H1 (cell line): ENCODE results near the gene PBX1. TPM values are rescaled to one million over a fixed set of nuclear protein-coding genes. Genes with fewer than 3 reads are reported as not detected.

Experiments
- CTCF ChIA-PET: fragments of 300-600 bp; sonication (Branson Sonifier 250); formaldehyde crosslinking; loops from one replicate; lab custom pipeline; 2021; ENCODE audit not compliant: partially characterized antibody; lab: Charles Lee
- POLR2A ChIA-PET: fragments of 300-600 bp; sonication (Branson Sonifier 250); formaldehyde crosslinking; loops from one replicate; lab custom pipeline; 2021; ENCODE audit warnings: inconsistent platforms; ENCODE audit not compliant: partially characterized antibody; lab: Charles Lee
- DNase-seq, 2 experiments: peaks; one replicate each; pipeline versions ENCODE4 v3.0.0 to v3.0.0-alpha.2; 2010 to 2022; ENCODE audit warnings: low spot score in 2 of 2, low read depth in 1 of 2, mixed read lengths in 1 of 2
- FAIRE-seq: peaks from 2 replicates; lab custom pipeline; 2011; peaks lifted over from hg19 to GRCh38; lab: Jason Lieb, UNC
- H2AFZ ChIP-seq: 2 replicates; pipeline ENCODE4 v1.8.1; 2012; ENCODE audit warnings: low read length, inconsistent platforms
- H2AK5ac ChIP-seq: 2 replicates; pipeline ENCODE4 v1.6.1; 2013; ENCODE audit warnings: low read depth, low read length
- H2BK120ac ChIP-seq: replicated peaks from 2 replicates; pipeline ENCODE3; 2013; ENCODE audit warnings: low read depth, low read length, inconsistent platforms
- H2BK12ac ChIP-seq: 2 replicates; pipeline ENCODE4 v1.6.1; 2013; ENCODE audit warnings: low read depth, low read length
- H2BK15ac ChIP-seq: 2 replicates; pipeline ENCODE4 v1.6.1; 2013; ENCODE audit warnings: low read length
- H2BK20ac ChIP-seq: 2 replicates; pipeline ENCODE4 v1.6.1; 2013; ENCODE audit warnings: low read length
- H2BK5ac ChIP-seq: 2 replicates; pipeline ENCODE4 v1.6.1; 2013; ENCODE audit warnings: low read depth, low read length
- H3K14ac ChIP-seq: 2 replicates; pipeline ENCODE4 v1.6.1; 2013; ENCODE audit warnings: inconsistent platforms; ENCODE audit not compliant: insufficient read length
- H3K18ac ChIP-seq: 2 replicates; pipeline ENCODE4 v1.6.1; 2013; ENCODE audit warnings: low read length; ENCODE audit errors: extremely low read depth
- H3K23ac ChIP-seq: 2 replicates; pipeline ENCODE4 v1.6.1; 2013; ENCODE audit warnings: inconsistent platforms; ENCODE audit not compliant: insufficient read length
- H3K23me2 ChIP-seq: 2 replicates; pipeline ENCODE4 v1.6.1; 2013; ENCODE audit warnings: low read depth, low read length
- H3K27ac ChIP-seq: 2 replicates; pipeline ENCODE4 v1.6.1; 2011; ENCODE audit warnings: low read depth, low read length, inconsistent platforms
- H3K27me3 ChIP-seq, 4 experiments: replicated peaks in 1 of 4; 1 replicate in 1 of 4; 2 replicates in 3 of 4; pipeline versions ENCODE4 v1.6.1 to v1.8.1; 2011 to 2013; ENCODE audit warnings: low read length in 3 of 4, mild to moderate bottlenecking in 3 of 4, inconsistent platforms in 2 of 4, mixed read lengths in 2 of 4, moderate library complexity in 1 of 4; ENCODE audit not compliant: control insufficient read depth in 3 of 4, insufficient read depth in 3 of 4; ENCODE audit errors: extremely low read depth in 1 of 4
- H3K36me3 ChIP-seq, 4 experiments: 2 replicates each; pipeline versions ENCODE4 v1.6.1 to v1.8.1; 2011 to 2013; ENCODE audit warnings: mild to moderate bottlenecking in 4 of 4, low read length in 3 of 4, moderate library complexity in 2 of 4, control low read depth in 1 of 4, inconsistent platforms in 1 of 4; ENCODE audit not compliant: insufficient read depth in 4 of 4, control insufficient read depth in 2 of 4
- H3K4ac ChIP-seq: replicated peaks from 2 replicates; pipeline ENCODE3; 2013; ENCODE audit warnings: low read length, low read depth, mixed read lengths, inconsistent platforms; ENCODE audit not compliant: insufficient read length
- H3K4me1 ChIP-seq, 4 experiments: replicated peaks in 1 of 4; 1 replicate in 1 of 4; 2 replicates in 3 of 4; pipeline versions ENCODE4 v1.6.1 to v1.8.1; 2011 to 2013; ENCODE audit warnings: low read length in 3 of 4, inconsistent platforms in 2 of 4, mixed read lengths in 1 of 4; ENCODE audit not compliant: insufficient read depth in 4 of 4, control insufficient read depth in 3 of 4
- H3K4me2 ChIP-seq, 2 experiments: 2 replicates each; pipeline versions ENCODE4 v1.6.1 to v1.8.1; 2011 to 2013; ENCODE audit warnings: low read depth in 2 of 2, low read length in 2 of 2, control low read depth in 1 of 2, inconsistent platforms in 1 of 2, mild to moderate bottlenecking in 1 of 2; ENCODE audit not compliant: insufficient read depth in 1 of 2
- H3K4me3 ChIP-seq, 4 experiments: fragments of 200-600, 300-600 bp in 1 of 4; sonication (generic), shearing (Covaris generic), sonication (Bioruptor Twin) in 1 of 4; 2 replicates each; pipeline versions ENCODE4 v1.5.1 to v1.8.1; 2011 to 2016; ENCODE audit warnings: low read length in 4 of 4, low read depth in 3 of 4, control low read depth in 2 of 4, inconsistent platforms in 2 of 4, mild to moderate bottlenecking in 2 of 4, mixed read lengths in 1 of 4, moderate library complexity in 1 of 4; ENCODE audit not compliant: insufficient read depth in 2 of 4; ENCODE audit errors: extremely low read depth in 1 of 4
- H3K56ac ChIP-seq: replicated peaks from 2 replicates; pipeline ENCODE3; 2013; ENCODE audit warnings: low read depth, mild to moderate bottlenecking, mixed read lengths, low read length, inconsistent platforms; ENCODE audit not compliant: insufficient read length
- H3K79me1 ChIP-seq: 2 replicates; pipeline ENCODE4 v1.6.1; 2013; ENCODE audit warnings: low read depth, low read length, control low read depth
- H3K79me2 ChIP-seq, 2 experiments: 2 replicates each; pipeline versions ENCODE4 v1.6.1 to v1.8.1; 2012 to 2013; ENCODE audit warnings: low read length in 2 of 2, mild to moderate bottlenecking in 2 of 2, inconsistent platforms in 1 of 2; ENCODE audit not compliant: insufficient read depth in 2 of 2, control insufficient read depth in 1 of 2
- H3K9ac ChIP-seq, 4 experiments: replicated peaks in 1 of 4; 1 replicate in 1 of 4; 2 replicates in 3 of 4; pipeline versions ENCODE4 v1.6.1 to v1.8.1; 2011 to 2013; ENCODE audit warnings: low read depth in 3 of 4, low read length in 3 of 4, control low read depth in 2 of 4, mild to moderate bottlenecking in 2 of 4, moderate library complexity in 2 of 4, inconsistent platforms in 1 of 4; ENCODE audit errors: extremely low read depth in 1 of 4
- H3K9me3 ChIP-seq, 2 experiments: 2 replicates each; pipeline versions ENCODE4 v1.6.1 to v1.8.1; 2012 to 2013; ENCODE audit warnings: mild to moderate bottlenecking in 2 of 2, moderate library complexity in 2 of 2, control low read depth in 1 of 2, inconsistent platforms in 1 of 2, low read depth in 1 of 2, low read length in 1 of 2, mixed read lengths in 1 of 2; ENCODE audit not compliant: insufficient read depth in 2 of 2
- H4K20me1 ChIP-seq, 2 experiments: replicated peaks in 1 of 2; 2 replicates each; pipeline versions ENCODE3 to v1.8.1; 2011 to 2013; ENCODE audit warnings: inconsistent platforms in 2 of 2, low read length in 2 of 2, mild to moderate bottlenecking in 1 of 2; ENCODE audit not compliant: insufficient read depth in 2 of 2, control insufficient read depth in 1 of 2
- H4K5ac ChIP-seq: 2 replicates; pipeline ENCODE4 v1.6.1; 2013; ENCODE audit warnings: low read length, low read depth, mixed read lengths, inconsistent platforms; ENCODE audit not compliant: insufficient read length
- H4K8ac ChIP-seq: 2 replicates; pipeline ENCODE4 v1.8.0; 2013; ENCODE audit warnings: mild to moderate bottlenecking, moderate library complexity, low read length, inconsistent platforms; ENCODE audit not compliant: insufficient read depth; ENCODE audit errors: extremely low read depth
- H4K91ac ChIP-seq: replicated peaks from 2 replicates; pipeline ENCODE3; 2013; ENCODE audit warnings: low read length, mixed read lengths, inconsistent platforms; ENCODE audit not compliant: insufficient read length
- CBX8 ChIP-seq: fragments of 300-800, 300-1000 bp; sonication (generic); IDR thresholded peaks from 2 replicates; pipeline ENCODE4 v1.7.1; 2016; ENCODE audit warnings: low read depth, low read length, borderline replicate concordance
- CHD2 ChIP-seq: IDR thresholded peaks from 2 replicates; pipeline ENCODE4 v1.6.1; 2012; ENCODE audit warnings: low read length, improper control_type of control experiment
- FOSL1 ChIP-seq: IDR thresholded peaks from 2 replicates; pipeline ENCODE4 v1.6.1; 2011; ENCODE audit warnings: mild to moderate bottlenecking, low read depth, low read length, moderate library complexity; ENCODE audit not compliant: insufficient read depth
- HDAC6 ChIP-seq: IDR thresholded peaks from one replicate; pipeline ENCODE4 v1.7.1; 2012; ENCODE audit warnings: low read depth, mild to moderate bottlenecking, inconsistent platforms, low read length, moderate library complexity
- MAX ChIP-seq: IDR thresholded peaks from 2 replicates; pipeline ENCODE4 v1.6.1; 2012; ENCODE audit warnings: inconsistent platforms
- POU5F1 ChIP-seq: IDR thresholded peaks from 2 replicates; pipeline ENCODE4 v1.6.1; 2011; ENCODE audit warnings: low read depth, mild to moderate bottlenecking, low read length, moderate library complexity
- TCF12 ChIP-seq: IDR thresholded peaks from 2 replicates; pipeline ENCODE4 v1.6.1; 2011; ENCODE audit warnings: low read depth, mild to moderate bottlenecking, low read length
- WGBS, 2 experiments: shearing (Covaris generic) in 1 of 2; methylation state at CpG; one replicate each; pipeline versions ENCODE4 v1.1.6 to v1.1.7; 2013 to 2015; ENCODE audit warnings: low lambda C conversion rate in 2 of 2, mixed read lengths in 2 of 2, inconsistent platforms in 1 of 2, low coverage in 1 of 2, missing lambda C conversion rate in 1 of 2; ENCODE audit not compliant: insufficient replicate concordance in 2 of 2, insufficient coverage in 1 of 2, insufficient read length in 1 of 2; ENCODE audit errors: extremely low coverage in 1 of 2, missing lambda C conversion rate in 1 of 2; 5-methylcytosine and 5-hydroxymethylcytosine counted together
- polyA plus RNA-seq, 7 experiments: library from polyadenylated mRNA; depleted of rRNA in 3 of 7; stranded (reverse) in 5 of 7; unstranded in 2 of 7; fragments of >200 nt in 5 of 7; fragments of 200-250 nt in 2 of 7; gene quantifications; 1 replicate in 5 of 7; 2 replicates in 1 of 7; 4 replicates in 1 of 7; pipeline versions ENCODE4 v1.2.1 to v1.2.3, GENCODE V29; 2011 to 2013; ENCODE audit warnings: missing spikeins in 2 of 7, mixed read lengths in 2 of 7
- total RNA-seq: library from RNA; stranded (reverse); fragmentation: NEBNext Ultra II Directional; extraction: Animal tissue kit (Norgen Biotek cat#: 25700); gene quantifications from 2 replicates; pipeline ENCODE4 v1.2.1, GENCODE V29; 2021

The PBX1 gene
- total and polyA plus RNA-seq, 2 of the 8 experiments (the other 6 are each of a cell fraction or from before 2014, with no cell fraction given) = 87.4 to 124 TPM

GRCh38 chr1:164641353-164641730 is 82.4 kb downstream of the PBX1 start:
- no peak overlapping the region for H3K56ac ChIP-seq
- H3K27ac ChIP-seq = peak overlapping the region; percentile 11; the same call in 1 of the 2 replicates
- no peak overlapping the region for H2BK15ac ChIP-seq
- no peaks in the 10 kb centered on the region for H3K23me2 ChIP-seq
- no peak overlapping the region for H3K23ac ChIP-seq
- no peak overlapping the region for H2BK20ac ChIP-seq
- no peak overlapping the region for H4K91ac ChIP-seq
- H3K4ac ChIP-seq = no peak overlapping the region
- no peak overlapping the region for H3K4me3 ChIP-seq
- ChIA-PET CTCF (interaction anchor here (1.1 to 1.8 kb wide), 6 partner anchors 16 to 146 kb away, joined by 3 to 6 read pairs (median 4); no protein-coding TSS in a partner anchor), POLR2A (interaction anchor here (1.3 to 1.4 kb wide), 2 partner anchors 9 to 10 kb away, joined by 3 read pairs; no protein-coding TSS in a partner anchor)
- H3K4me1 ChIP-seq = peaks cover 7 to 30% (median 18%) of the 10 kb centered on the region in 4 experiments; a peak in 5 of 7 replicates
- H4K8ac ChIP-seq = no peak overlapping the region
- no peak overlapping the region for H2AFZ ChIP-seq
- H2BK120ac ChIP-seq = no peak overlapping the region
- H4K5ac ChIP-seq = no peak overlapping the region
- H3K4me2 ChIP-seq = no peak overlapping the region
- H3K9me3 ChIP-seq = no peaks in the 10 kb centered on the region
- peaks cover 8 to 10% of the 10 kb centered on the region in 2 experiments for H4K20me1 ChIP-seq
- H3K9ac ChIP-seq = no peak overlapping the region
- no peak overlapping the region for H3K14ac ChIP-seq
- no peak overlapping the region for H2BK12ac ChIP-seq
- H3K27me3 ChIP-seq = no peaks in the 10 kb centered on the region
- WGBS, 2 experiments = 97% methylated on average over 5 of the region's 5 CpGs; no CpG with 5 or more reads in 1 of the 2 experiments
- H2BK5ac ChIP-seq = no peak overlapping the region
- H3K79me1 ChIP-seq = peaks cover 27% of the 10 kb centered on the region
- no peak for DNase-seq
- TF ChIP-seq MAX = no peak
- TF ChIP-seq CBX8 = no peak
- TF ChIP-seq FOSL1 = no peak
- TF ChIP-seq CHD2 = no peak
- no peak for TF ChIP-seq TCF12
- TF ChIP-seq HDAC6 = no peak
- no peak for TF ChIP-seq POU5F1
- H3K36me3 ChIP-seq = peaks cover 0 to 5% (median 4%) of the 10 kb centered on the region in 4 experiments; a peak in 5 of 8 replicates
- FAIRE-seq = no peak
- H3K79me2 ChIP-seq = peaks cover 21 to 99% of the 10 kb centered on the region in 2 experiments
- H2AK5ac ChIP-seq = no peak overlapping the region
- no peak overlapping the region for H3K18ac ChIP-seq
